Iris pigment epithelial cell (primary cell): ENCODE data around the gene RHBDD1.

Experiments
- DNase-seq: peaks from one replicate; pipeline ENCODE4 v3.0.0-alpha.2; 2011; ENCODE audit warnings: low read depth

Gene RHBDD1

GRCh38 chr2:226845386-226846116 is 9.7 kb downstream of the RHBDD1 start:
- no peak for DNase-seq

GRCh38 chr2:226847090-226847489 is 11.2 kb downstream of the RHBDD1 start:
- no peak for DNase-seq

GRCh38 chr2:226847511-226847910 is 11.7 kb downstream of the RHBDD1 start:
- DNase-seq = no peak

GRCh38 chr2:226849349-226849748 is 13.5 kb downstream of the RHBDD1 start:
- DNase-seq = no peak

- DNase-seq = no peak
Measured at GRCh38 chr2:226850024-226850423, 14.2 kb downstream of the RHBDD1 start.

GRCh38 chr2:226855787-226856186 is 19.9 kb downstream of the RHBDD1 start:
- DNase-seq = no peak

- no peak for DNase-seq
Measured at GRCh38 chr2:226860087-226860486, 24.2 kb downstream of the RHBDD1 start.

- DNase-seq = no peak
Measured at GRCh38 chr2:226862623-226863022, 26.8 kb downstream of the RHBDD1 start.

GRCh38 chr2:226865273-226865672 is 29.4 kb downstream of the RHBDD1 start:
- no peak for DNase-seq

- no peak for DNase-seq
Measured at GRCh38 chr2:226865710-226866109, 29.9 kb downstream of the RHBDD1 start.

- peak; percentile 65 for DNase-seq
Measured at GRCh38 chr2:226868331-226869162, 32.7 kb downstream of the RHBDD1 start.

GRCh38 chr2:226869371-226869770 is 33.5 kb downstream of the RHBDD1 start:
- DNase-seq = peak; percentile 27

- DNase-seq = peak; percentile 30
Measured at GRCh38 chr2:226873051-226873620, 37.3 kb downstream of the RHBDD1 start.

GRCh38 chr2:226873826-226874225 is 38.0 kb downstream of the RHBDD1 start:
- DNase-seq = no peak

- no peak for DNase-seq
Measured at GRCh38 chr2:226874749-226875148, 38.9 kb downstream of the RHBDD1 start.

- DNase-seq = no peak
Measured at GRCh38 chr2:226875438-226876225, 39.8 kb downstream of the RHBDD1 start.

GRCh38 chr2:226877491-226877890 is 41.6 kb downstream of the RHBDD1 start:
- DNase-seq = no peak

GRCh38 chr2:226881287-226881686 is 45.4 kb downstream of the RHBDD1 start:
- no peak for DNase-seq

GRCh38 chr2:226882606-226883005 is 46.8 kb downstream of the RHBDD1 start:
- DNase-seq = peak; percentile 39

- DNase-seq = no peak
Measured at GRCh38 chr2:226883296-226883795, 47.5 kb downstream of the RHBDD1 start.

GRCh38 chr2:226884166-226884565 is 48.3 kb downstream of the RHBDD1 start:
- no peak for DNase-seq
